ENCODE results near the gene KLHL29.

DNA sequence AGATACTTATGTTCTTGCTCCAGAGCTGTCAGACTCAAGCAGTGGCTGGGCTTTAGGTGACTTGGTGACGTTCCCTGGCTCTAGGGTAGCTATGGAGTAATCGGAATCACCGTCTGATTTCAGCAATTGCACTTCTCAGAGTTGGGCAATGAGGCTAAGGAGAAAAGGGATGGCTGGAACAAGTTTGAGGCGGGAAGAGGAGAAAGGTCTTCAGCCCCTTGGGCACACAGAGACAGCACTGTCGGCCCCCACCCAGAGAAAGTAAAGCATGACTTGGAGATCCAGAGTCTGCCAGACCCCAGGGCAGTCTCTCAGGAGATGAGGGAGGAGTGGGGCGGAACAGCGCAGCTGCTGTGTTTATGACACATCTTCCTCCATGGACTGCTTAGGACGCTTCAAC is 114.5 kb downstream of the KLHL29 start:
- TF ChIP-seq, protein P1, sequence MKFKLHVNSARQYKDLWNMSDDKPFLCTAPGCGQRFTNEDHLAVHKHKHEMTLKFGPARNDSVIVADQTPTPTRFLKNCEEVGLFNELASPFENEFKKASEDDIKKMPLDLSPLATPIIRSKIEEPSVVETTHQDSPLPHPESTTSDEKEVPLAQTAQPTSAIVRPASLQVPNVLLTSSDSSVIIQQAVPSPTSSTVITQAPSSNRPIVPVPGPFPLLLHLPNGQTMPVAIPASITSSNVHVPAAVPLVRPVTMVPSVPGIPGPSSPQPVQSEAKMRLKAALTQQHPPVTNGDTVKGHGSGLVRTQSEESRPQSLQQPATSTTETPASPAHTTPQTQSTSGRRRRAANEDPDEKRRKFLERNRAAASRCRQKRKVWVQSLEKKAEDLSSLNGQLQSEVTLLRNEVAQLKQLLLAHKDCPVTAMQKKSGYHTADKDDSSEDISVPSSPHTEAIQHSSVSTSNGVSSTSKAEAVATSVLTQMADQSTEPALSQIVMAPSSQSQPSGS (CRISPR knock-in tag; IDR thresholded peaks at IDR 0.05), result no peak
- no peak for TF ChIP-seq ZNF530 (CRISPR knock-in tag; IDR thresholded peaks at IDR 0.05; ENCODE audit: low read depth)
- TF ChIP-seq YY1 (IDR thresholded peaks at IDR 0.05; ENCODE audit: insufficient read depth, insufficient replicate concordance, low read depth, low read length), result no peak
- no peak for TF ChIP-seq ONECUT2 (CRISPR knock-in tag; IDR thresholded peaks at IDR 0.05)
- TF ChIP-seq ZNF83 (CRISPR knock-in tag; IDR thresholded peaks at IDR 0.05; ENCODE audit: borderline replicate concordance), result no peak
- TF ChIP-seq ZNF12 (CRISPR knock-in tag; IDR thresholded peaks at IDR 0.05), result no peak
- no peak for TF ChIP-seq EZH2 (conservative IDR thresholded peaks at IDR 0.05; ENCODE audit: low read depth, low read length)
- TF ChIP-seq MAFF (IDR thresholded peaks at IDR 0.05; ENCODE audit: low read depth, low read length), result no peak
- TF ChIP-seq ZFX (CRISPR knock-in tag; IDR thresholded peaks at IDR 0.05; ENCODE audit: low read depth), result no peak

Data from HepG2 (cell line).